Adrenal gland (tissue), 5 donors: ENCODE measurements around the gene GRIK5.

Source experiments
- CTCF ChIP-seq, 6 experiments: fragments of 450-650 bp in 4 of 6; fragments of 200-600 bp in 2 of 6; sonication (generic) in 1 of 6; IDR thresholded peaks; 1 replicate in 5 of 6; 2 replicates in 1 of 6; pipeline versions ENCODE4 v1.5.1 to v1.8.0; 2016 to 2021; ENCODE audit warnings: antibody characterized with exemption in 6 of 6, mild to moderate bottlenecking in 2 of 6, moderate library complexity in 1 of 6
- POLR2A ChIP-seq, 2 donors: fragments of 450-650 bp; IDR thresholded peaks; one replicate each; pipeline ENCODE4 v1.6.1; 2017; ENCODE audit warnings: antibody characterized with exemption in 2 of 2, mild to moderate bottlenecking in 2 of 2, moderate library complexity in 1 of 2
- donor health status: DM: no; HTN: no; CAD: no.

- no peak for TF ChIP-seq CTCF (IDR thresholded peaks at IDR 0.05)
- TF ChIP-seq POLR2A (IDR thresholded peaks at IDR 0.05), result no peak
Measured at GRCh38 chr19:42057846-42058245, 12.2 kb downstream of the GRIK5 start.
